Stimulated activated naive CD4-positive, alpha-beta T cell treated with Interleukin-2 at 50 U/mL for 16 hours (primary cell): ENCODE measurements around the gene S100Z.
"Not testable (repeated sequence)": the region's sequence is repeated elsewhere in the genome, so short reads cannot be mapped to it uniquely, and the experiment has no call there.

Experiments used
- DNase-seq: peaks from one replicate; lab custom pipeline; 2025; lab: John Stamatoyannopoulos, UW

The S100Z gene

DNA sequence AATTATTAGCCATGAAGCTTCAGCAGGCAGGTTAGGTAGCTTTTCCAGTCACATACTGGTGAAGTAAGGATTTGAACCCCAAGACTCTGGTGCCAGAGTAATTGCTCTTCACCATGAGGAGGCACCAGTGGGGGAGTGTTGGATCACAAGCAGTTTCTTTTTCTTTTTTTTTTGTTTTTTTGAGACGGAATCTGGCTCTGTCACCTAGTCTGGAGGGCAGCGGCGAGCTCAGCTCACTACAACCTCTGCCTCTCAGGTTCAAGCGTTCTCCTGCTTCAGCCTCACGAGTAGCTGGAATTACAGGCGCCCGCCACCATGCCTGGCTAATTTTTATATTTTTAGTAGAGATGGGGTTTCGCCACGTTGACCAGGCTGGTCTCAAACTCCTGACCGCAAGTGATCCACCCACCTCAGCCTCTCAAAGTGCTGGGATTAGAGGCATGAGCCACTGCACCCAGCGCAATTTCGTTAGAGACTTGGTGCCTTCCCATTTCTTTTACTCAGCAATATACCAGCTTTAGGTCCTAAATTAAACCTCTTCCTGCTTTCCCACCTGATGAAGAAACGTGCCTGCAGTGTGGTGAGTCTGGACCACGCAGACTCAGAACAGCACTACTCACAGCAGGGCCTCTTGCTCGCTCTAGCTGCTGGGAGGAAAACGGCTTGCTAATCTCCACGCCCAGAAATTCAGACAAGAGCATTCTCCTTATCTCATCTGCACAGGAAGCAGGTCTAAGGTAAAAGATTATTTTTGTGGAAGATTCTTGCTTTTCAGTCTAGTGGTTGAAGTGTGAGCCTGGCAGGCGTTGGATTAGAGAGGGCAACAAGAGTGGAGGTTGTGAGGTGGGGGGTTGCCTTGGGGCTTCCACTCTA is at the start of gene S100Z:
Gene S100Z (plus strand): TSS at position 596 of the 873 bp plus-strand sequence. CDS start 25,346 bp downstream, outside the sequence.
- peak; percentile 19 for DNase-seq

DNA sequence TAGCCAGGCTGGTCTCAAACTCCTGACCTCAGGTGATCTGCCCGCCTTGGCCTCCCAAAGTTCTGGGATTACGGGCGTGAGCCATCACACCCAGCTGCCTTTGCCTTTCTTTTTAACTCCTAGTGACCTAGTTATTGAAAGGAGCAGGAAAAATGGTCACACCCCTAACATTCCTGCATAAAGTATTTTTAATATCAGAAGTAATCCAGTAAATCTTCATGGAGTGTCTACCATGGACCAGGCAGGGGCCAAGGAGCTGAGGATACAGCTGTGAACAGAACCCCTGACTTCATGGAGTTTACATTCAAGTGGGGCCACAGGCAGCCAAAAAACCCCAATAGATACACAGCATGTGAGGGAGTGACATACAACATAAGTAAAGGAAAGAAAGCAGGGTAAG is 49.2 kb upstream of the S100Z start:
- no peak for DNase-seq

DNA sequence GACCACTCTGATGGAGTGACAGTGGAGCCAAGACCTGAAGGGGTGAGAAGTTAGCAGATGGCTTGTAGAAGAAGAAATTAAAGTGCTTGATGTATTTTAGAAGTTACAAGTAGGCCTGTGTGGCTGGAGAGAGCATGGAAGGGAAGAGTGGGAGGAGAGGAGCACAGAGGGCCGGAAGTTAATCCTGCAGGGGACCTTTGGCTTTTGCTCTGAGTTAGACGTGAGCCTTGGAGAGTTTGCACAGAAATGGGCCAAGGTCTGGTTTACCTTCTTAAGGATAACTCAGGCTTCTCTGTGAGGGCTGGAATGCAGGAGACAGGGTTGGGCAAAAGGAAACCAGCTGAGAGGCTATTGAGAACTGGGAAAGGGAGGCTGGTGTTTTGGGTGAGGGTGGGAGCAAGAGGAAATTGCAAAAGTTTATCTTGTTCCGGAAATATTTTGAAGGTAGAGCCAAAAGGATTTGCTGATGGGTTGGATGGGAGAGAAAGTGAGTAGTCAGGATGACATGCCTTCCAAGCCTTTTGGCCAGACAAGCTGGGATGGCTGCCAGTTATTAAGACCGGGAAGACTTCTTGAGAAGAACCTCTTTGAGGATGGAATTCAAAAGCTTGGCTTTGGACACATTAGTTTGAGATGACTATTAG is 48.5 kb upstream of the S100Z start:
- DNase-seq: no peak

DNA sequence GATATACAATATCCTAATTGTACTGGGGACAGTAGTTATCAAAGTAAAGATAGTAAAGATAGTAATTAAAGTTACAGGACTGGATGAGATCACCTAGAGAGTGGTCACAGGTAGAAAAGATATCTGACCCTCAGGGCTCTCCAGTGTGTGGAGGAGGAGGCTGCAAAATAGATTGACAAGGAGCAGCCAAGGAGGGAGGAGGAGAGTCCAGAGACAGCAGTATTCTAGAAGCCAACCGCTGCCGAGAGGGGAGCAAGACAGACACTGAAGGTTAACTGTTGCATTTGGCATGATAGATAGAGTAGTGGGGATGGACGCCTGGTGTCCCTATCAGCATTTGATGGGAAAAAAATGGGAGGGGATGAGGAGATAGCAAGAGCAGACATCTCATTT is 48.0 kb upstream of the S100Z start:
- DNase-seq: no peak

DNA sequence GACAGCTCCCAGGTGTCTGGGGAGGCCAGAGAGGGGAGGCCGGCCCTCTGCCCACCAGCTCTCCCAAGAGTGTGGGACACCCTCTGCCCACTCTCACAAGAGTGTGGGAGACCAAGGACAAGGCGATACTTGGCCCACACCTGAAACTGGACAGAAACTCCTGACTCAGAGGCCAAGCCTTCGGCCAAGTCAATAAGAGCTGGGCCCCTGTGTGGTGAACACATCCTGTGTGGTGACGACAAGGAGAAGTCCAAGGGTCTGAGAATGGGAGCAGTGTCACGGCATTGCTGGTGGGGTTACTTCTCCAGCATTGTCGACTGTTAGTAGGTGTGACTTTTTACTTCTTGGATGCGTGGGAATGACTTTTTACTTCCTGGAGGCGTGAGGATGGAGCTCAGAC is 45.5 kb upstream of the S100Z start:
- DNase-seq: no peak

DNA sequence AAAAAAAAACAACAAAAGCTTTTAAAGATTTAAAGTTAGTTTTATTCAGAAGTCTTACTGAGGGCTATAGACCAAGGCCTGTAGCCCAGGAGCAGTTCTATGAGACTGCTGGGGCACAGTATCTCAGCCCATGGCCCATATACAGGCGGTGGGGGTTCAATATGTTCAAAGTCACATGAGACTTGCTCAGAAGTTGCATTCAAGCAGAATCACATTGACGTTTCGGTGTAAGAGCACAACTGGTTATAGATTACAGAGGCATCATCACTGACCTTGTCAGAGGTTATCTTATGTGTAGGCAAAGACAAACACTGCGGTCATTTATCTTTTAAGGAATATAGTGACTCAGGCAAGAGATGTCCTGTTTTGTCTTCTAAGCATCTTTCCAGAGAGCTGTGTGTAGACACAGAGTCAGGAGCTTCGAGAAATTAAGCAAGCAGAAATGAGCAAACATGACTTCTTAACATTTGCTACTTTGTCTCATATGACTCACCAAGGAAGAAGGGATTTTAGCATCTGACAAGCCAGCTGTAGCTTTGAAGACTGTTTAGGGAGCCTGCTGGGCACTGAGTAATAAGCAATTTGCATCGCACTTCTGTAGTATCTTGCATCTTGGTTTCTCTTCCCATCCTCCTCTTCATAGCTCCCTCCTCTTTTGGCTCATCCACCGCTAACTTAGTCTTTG is 43.9 kb upstream of the S100Z start:
- DNase-seq: no peak

DNA sequence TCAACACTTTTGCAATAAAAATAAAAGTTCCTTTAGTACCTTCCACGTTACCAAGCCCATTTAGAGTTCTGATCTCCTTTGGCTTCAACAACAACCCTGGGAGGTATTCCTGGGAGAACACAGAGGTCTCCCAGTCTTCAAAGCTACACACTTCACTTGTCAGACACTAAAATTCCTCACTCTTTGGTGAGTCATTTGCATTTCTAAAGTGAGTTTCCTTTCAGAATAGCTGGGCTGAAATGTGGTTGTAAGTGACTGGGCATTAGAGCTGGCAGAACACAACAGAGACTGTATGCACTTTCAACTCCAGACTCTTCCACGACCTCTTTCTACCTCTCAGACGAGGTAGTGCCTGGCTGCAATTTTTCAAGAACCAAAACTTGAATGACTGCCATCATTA is 42.5 kb upstream of the S100Z start:
- no peak for DNase-seq

DNA sequence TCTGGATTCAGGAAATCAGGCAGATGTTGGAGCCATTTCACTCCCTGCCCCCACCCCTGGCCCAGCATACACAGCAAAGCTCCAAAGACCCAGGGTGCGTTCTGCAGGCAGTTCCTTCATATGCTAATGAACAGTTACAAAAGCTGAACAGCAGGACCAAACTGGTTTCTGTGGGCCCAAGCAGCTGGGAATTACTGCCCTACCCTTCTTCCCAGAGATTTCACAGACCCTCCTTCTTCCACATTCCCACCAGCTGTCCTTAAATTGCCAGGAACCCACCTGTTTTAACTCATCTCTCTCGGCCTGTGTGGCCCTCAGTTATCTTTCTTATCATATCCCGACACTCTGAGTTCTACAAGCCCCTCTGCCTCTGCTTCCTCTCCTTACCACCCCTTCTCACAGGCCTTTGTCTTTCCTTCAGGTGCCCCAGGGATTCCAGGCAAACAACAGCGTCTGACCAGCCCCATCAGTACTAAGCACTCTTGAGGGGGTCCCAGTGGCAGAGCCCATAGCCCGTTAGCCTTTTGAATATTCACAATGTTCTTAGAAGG is 41.6 kb upstream of the S100Z start:
- no peak for DNase-seq

DNA sequence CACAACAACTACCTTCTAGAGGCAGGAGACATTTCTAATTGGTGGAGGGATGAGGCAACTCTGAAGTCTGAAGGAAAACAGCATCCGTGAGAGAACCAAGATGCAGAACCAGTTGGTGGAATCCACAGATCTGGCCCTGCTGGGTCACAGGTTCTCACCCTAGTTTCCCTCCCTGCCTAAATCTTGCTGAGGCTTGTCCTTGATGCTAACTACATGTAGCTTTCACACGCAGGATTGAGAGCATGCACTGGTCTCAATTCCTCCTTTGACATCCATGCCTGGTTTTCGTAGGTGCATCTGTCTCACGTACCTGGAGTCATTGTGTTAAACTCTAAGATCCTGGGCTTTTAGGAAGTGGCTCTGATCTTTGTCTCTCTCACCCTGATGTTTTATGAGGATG is 40.7 kb upstream of the S100Z start:
- no peak for DNase-seq

DNA sequence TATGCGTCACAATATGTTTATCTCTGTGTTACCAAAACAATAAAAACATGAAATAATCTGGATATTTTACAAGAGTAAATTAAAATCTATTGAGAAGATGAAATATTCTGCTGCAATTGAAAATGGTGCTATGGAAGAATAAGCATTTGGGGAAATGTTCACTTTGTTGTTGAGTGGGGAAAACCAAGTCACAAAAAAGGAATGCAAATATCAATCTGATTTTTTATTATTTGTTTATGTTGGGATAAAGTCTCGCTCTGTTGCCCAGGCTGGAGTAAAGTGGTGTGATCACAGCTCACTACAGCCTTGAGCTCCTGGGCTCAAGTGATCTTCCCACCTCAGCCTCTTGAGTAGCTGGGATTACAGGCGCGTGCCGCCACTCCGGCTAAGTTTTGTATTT is 39.6 kb upstream of the S100Z start:
- DNase-seq: no peak

DNA sequence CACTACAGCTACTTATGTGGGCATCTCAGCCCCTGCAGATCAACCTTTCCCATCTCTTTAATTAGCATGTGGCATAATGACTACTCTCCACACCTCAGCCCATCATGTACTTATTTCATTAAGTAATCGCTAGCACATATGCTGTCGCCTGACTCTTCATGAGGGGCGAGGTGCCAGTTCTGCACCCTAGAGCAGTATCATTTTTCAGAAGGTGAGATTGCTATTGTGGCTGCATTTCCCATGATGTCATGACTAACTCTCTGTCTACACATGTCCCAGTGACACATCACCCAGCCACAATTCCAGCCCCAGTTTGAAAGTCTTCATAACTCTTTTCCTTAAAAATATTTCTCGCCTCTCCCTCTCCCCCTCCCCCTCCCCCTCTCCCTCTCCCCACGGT is 38.6 kb upstream of the S100Z start:
- DNase-seq: no peak

DNA sequence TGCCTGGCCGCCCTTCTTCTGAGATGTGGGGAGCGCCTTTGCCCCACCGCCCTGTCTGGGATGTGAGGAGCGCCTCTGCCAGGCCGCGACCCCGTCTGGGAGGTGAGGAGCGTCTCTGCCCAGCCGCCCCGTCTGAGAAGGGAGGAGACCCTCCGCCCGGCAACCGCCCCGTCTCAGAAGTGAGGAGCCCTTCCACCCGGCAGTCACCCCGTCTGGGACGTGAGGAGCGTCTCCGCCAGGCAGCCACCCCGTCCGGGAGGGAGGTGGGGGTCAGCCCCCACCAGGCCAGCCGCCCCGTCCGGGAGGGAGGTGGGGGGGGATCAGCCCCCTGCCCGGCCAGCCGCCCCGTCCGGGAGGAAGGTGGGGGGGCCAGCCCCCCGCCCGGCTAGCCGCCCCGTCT is 37.6 kb upstream of the S100Z start:
- DNase-seq: not testable (repeated sequence)

DNA sequence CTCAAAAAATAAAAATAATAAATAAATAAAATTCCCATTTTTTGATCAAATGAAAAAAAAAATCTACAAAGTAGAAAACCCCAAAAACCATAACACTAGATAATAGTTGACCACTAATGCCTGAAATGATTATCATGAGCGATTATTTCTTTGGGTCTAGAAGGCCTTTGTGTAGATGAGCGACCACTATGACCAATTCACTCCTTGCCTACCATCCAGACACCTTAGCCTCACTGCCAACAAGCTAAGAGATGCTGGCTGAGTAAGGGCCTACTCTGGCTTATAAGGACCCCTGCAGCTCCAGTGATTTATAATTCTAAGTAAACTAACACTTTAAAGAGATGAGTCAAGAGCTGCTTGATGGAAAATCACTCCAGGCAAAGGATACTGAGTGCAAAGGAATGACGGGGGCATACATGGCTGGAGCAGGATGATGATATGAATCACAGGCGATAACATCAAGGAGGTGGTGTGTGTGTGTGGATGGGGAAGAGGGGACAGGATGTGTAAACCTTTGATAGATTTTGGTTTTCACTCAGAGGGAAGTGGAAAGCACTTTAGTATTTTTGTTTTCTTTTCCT is 35.7 kb upstream of the S100Z start:
- DNase-seq: no peak

DNA sequence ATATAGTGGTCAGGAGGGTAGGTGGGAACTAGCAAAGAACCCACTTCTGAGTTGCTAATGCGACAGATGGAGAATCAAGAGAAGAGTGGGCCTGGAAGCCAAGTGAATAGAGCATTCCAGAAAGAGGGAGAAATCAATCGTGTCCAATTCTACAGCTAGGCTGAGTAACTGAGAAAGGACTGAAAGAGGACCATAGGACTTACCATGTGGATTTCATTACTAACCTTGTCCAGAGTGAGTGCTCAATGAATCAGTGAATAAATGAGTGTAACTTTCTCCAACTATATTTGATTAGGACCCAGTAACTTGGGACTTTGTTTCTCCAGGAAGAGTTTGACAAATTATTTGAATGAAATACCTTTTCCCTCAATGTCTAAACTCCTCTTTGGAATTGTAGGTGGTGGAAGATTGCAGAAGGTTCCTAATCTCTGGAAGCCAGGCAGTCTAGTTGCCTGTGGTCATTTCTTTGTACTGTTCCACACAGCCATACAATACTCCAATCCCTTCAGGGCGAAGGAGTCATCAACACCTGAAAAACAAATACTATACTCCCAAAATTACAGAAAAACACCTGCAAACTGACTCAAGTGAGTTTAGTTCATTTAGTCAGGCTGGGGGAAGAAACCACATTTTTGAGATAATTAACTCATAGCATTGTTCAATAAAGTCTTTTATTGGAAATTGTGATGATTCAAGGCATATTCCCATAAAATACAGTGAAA is 33.5 kb upstream of the S100Z start:
- DNase-seq: no peak

DNA sequence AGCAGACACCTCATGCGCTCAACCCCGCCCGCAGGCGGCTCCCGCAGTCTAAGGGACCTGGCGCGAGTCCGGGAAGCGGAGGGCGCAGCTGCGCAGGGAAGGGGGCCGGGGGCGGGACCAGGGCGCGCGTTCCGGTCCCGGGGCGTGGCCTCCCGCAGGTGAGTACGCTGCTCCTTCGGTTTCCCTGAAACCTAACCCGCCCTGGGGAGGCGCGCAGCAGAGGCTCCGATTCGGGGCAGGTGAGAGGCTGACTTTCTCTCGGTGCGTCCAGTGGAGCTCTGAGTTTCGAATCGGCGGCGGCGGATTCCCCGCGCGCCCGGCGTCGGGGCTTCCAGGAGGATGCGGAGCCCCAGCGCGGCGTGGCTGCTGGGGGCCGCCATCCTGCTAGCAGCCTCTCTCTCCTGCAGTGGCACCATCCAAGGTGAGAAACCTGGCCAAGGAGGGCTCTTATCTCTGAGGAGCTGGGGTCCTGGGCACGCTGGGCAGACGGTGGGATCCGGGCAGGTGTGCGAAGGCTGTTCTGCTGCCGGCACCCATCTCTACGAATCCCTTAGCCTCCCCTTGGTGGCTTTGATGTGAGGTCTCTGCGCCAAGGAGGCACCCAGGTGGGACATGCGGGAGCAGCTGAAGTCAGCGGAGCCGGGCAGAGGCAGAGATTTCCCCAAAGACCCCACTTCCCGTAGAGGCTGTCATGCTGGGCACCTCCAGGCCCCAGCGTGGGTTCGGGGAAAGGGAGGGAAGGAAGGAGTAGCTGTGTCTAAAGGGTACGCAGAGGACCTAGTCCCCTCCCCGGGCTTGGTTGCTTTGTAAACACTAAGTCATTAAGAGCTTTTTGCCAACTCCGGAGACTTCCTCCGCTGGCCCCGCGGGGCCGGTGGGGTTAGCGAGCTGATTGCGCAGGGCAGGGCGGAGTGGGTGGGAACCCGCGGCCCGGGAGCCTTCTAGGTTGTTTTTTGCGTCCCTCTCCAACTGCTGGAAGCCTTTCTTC is 30.7 kb upstream of the S100Z start, which contains the start of gene F2RL1:
Gene F2RL1 (plus strand): TSS at position 187 of the 988 bp plus-strand sequence. CDS start 153 bp downstream, at position 340.
- peak; percentile 37 for DNase-seq

DNA sequence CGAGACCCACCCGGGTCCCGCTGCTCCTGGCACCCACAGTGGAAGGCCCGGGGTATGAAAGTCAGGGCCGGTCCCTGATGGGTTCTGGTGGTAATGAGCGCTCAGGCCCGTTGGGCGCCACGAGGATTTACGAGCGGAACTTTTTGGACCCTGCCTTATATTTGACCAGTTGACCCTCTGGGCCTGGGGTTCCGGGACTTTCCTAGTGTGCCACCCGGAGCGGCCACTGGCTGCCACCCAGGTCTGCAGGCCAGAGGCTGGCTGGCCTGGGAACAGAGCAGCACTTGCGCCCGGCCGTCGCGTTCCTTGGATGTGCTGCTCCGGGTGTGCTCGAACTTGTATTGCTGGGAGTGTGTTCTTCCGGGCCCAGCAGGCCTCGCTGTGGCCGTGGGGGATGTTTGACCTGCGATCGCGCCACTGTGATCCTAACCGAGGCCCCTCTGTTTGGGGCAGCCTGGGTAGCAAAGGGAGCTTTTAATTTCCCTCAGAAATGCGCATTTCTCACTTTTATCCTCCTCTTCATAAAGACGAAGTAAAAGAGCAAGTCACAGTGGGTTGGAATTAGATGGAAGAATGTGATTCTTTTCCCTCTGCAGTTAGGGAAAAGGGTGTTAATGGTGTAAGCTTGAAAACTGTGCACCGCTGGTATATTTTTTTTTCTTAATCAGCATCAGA is 29.8 kb upstream of the S100Z start:
- DNase-seq: no peak

DNA sequence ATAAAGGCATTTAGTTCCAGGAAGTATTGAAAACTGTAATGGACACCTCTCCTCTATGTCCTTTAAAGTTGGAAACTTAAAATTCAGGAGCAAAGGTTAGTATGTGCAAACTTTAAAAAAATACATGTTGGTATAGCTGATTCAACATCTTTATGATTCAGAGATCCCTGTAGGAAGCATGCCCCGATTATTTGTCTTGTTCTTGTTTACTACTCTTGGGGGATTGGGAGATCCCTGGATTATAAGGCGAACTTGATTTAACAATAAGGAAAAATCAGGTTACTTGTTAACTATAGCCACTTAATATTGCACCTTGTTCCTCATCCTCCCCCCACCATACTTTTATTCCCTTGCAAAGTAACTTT is 29.3 kb upstream of the S100Z start:
- no peak for DNase-seq

DNA sequence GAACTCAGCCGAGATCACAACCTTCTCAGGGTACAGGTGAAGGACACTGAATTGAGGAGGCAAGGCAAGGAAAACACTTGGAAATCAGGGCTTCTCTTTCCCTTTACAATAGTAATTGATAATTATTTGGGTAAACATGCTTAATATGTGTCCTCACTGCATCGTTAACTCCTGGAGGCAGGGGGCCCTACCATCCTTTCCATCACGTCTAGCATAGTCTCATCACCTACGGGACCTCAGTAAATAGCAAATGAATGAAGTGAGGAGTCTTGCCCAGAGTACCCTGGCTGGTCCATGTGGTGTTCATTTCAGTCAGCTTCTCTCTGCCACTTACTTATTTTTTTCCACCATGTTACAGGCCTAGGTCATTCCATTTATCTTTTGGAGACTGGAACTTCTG is 28.7 kb upstream of the S100Z start:
- no peak for DNase-seq

DNA sequence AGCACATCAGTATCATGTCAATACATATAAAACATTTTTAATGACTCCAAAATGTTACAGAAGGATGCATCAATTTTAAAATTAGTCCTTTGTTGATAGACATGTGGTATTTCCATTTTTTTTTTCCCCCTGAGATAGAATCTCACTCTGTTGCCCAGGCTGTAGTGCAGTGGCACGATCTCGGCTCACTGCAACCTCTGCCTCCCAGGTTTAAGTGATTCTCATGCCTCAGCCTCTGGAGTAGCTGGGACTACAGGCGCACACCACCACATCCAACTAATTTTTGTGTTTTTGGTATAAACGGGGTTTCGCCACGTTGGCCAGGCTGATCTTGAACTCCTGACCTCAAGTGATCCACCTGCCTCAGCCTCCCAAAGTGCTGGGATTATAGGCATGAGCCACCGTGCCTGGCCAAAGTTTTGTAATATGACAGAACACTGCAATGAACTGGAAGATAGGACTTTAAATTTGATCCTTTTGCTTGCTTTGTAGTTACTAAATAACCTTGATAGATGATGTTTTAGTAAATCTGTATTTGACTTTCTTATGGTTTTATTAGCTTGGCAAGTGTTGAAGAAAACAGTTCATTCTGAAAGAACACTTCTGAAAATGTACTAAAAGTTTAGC is 27.6 kb upstream of the S100Z start:
- DNase-seq: not testable (repeated sequence)
